M059J (cell line): Measurements from ENCODE around the gene ADAM15. TPM values are rescaled to one million over a fixed set of nuclear protein-coding genes. Genes with fewer than 3 reads are reported as not detected.

ENCODE experiments used
- DNase-seq: peaks from one replicate; pipeline ENCODE4 v3.0.0-alpha.2; 2012; ENCODE audit warnings: low read depth
- total RNA-seq: library from RNA; depleted of rRNA; stranded (reverse); fragments of >200 nt; shearing (Covaris generic); gene quantifications from 2 replicates; pipeline ENCODE4 v1.2.3, GENCODE V29; 2014

ADAM15 gene
- total RNA-seq, 1 experiment from 2014 or later: 90.0 TPM

DNA sequence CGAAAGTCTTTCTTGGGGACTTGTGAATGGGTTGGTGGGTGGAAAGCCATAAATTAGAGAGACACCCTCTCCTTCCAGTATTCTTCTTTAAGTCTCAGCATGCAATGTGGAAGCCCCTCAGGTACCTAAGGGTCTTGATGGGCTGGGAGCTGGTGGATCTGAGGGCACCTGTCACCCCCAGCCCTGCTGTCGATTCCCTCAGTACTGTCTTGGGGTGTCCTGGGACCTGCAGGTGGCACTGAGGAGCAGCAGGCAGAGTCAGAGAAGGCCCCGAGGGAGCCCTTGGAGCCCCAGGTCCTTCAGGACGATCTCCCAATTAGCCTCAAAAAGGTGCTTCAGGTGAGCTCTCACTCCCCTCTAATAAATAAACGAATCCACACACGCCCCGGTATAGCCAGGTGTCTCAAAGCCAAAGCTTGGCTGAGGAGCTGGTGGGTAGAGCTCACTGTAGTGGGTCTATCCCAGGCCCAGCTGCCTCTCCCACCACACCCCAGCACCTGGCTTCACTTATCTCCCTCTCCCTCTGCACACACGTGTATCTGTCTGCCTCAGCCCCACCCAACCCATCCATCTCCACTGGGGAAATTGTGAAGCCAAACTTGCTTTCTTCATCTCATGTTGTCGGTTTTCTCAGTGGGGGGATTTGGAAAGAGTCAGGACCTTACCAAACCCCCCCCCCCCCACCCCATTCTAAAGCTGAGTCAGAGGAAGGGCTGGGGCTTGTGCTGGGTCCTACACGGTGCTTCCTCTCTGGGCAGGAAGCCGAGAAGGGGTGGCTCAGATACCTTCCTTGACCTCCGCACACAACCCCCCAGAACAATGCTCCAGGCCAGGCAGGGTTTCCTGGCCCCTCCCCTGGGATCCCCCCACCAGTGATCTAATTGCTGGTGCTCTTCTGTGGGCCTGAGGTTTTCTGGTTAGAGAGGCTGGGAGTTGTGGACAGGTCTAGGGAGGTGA lies 1.6 kb downstream of the ADAM15 start:
- peak; percentile 28 for DNase-seq

DNA sequence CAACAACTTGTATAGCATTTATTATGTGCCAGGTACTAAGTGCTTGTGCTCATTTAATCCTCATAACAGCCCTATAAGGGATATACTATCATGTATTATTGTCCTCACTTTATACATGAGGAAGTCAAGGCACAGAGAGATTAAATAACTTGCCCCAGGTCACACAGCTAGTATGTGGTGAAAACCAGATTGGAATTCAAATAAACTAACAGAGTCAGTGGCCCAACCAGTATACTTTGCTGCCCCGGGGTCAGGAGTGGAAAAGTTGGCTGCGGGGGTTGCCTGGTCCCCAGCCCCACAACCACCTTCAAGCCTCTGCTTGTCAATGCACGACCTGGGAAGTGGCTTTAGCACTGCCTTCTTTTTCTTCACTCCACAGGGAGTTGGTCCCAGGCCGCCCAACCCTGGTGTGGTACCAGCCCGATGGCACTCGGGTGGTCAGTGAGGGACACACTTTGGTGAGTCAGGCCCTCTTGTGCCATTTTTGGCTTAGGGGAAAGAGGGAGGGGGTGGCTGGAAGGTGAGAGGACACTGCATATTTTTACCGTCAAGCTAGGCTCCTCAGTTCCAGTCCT lies 2.5 kb downstream of the ADAM15 start:
- DNase-seq: no peak

- no peak for DNase-seq
Observed at GRCh38 chr1:155057104-155057503, 6.0 kb downstream of the ADAM15 start.

DNA sequence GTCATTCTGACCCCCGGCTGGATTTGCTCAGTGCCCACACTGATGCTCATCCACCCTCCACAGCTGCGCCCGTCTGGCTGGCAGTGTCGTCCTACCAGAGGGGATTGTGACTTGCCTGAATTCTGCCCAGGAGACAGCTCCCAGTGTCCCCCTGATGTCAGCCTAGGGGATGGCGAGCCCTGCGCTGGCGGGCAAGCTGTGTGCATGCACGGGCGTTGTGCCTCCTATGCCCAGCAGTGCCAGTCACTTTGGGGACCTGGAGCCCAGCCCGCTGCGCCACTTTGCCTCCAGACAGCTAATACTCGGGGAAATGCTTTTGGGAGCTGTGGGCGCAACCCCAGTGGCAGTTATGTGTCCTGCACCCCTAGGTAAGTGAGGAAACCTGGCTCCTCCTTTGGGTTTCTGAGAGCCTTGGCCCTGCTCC lies 6.7 kb downstream of the ADAM15 start:
- DNase-seq: no peak

GRCh38 chr1:155060736-155061135 lies 9.6 kb downstream of the ADAM15 start:
- no peak for DNase-seq

DNA sequence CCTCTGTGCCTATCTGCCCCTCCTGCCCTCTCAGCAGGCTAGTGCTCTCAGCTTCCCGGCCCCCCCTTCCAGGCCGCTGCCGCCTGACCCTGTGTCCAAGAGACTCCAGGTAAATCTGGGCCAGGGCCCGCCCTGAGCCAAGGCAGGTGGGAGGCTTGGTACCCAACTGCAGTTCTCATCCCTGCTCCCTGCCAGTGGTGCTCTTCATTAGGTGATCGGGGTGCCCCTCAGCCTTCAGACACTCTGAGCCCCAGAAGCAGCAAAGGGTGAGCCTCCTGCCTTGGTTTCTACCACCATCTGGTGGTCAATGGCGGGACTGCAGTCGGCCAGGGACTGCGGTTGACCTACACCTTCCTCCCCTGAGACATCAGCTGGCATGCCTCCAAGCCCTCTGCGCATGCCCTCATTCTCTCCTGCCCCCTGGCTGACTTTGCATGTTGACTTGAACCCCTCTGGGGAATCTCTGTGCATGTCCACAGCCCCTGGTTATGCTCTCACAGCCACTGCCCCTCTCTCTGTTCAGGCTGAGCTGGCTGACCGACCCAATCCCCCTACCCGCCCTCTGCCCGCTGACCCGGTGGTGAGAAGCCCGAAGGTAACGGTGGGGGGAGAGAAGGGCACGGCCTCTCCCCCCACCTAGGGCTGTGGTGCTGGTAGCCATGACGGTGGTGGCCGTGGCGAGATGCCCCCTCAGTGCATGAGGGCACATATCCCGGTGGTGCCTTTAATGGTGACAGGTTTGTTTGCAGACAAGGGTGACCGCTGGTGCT lies 10.4 kb downstream of the ADAM15 start:
- DNase-seq: peak; percentile 86

DNA sequence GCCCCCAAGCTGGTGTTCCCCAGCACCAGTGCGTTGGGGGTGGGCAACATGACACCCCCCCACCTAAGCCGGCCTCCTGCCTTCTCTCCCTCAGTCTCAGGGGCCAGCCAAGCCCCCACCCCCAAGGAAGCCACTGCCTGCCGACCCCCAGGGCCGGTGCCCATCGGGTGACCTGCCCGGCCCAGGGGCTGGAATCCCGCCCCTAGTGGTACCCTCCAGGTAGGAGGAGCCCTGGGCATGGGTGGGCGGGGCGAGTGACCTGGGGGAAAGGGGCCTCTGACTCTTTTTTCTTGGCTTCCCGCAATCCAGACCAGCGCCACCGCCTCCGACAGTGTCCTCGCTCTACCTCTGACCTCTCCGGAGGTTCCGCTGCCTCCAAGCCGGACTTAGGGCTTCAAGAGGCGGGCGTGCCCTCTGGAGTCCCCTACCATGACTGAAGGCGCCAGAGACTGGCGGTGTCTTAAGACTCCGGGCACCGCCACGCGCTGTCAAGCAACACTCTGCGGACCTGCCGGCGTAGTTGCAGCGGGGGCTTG lies 11.1 kb downstream of the ADAM15 start:
- no peak for DNase-seq

- peak; percentile 22 for DNase-seq
Observed at GRCh38 chr1:155062702-155063411, 11.7 kb downstream of the ADAM15 start.

DNA sequence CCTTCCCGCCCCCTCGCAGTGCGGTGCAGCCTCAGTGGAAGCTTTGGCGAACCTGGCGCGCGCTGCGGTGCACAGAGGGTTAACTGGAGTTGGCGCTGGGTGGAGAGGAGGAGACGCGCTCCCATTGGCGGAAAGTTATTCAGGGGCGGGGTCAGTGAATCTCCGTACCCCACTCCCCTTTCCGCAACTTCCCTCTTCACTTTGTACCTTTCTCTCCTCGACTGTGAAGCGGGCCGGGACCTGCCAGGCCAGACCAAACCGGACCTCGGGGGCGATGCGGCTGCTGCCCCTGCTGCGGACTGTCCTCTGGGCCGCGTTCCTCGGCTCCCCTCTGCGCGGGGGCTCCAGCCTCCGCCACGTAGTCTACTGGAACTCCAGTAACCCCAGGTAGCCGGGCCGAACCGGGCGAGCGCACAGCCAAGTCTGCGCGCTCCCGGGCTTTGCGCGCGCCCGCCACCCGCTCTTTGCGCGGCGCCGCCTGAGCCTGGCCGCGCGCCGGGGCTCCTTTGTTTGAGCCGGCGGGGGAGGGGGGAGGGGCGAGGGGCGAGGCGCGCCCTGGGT lies 12.5 kb downstream of the ADAM15 start, which contains the start of gene EFNA4:
TSS of gene EFNA4 (plus strand) at position 191 of the 561 bp plus-strand sequence. CDS start at position 275, 84 bp downstream.
- DNase-seq: peak; percentile 87

DNA sequence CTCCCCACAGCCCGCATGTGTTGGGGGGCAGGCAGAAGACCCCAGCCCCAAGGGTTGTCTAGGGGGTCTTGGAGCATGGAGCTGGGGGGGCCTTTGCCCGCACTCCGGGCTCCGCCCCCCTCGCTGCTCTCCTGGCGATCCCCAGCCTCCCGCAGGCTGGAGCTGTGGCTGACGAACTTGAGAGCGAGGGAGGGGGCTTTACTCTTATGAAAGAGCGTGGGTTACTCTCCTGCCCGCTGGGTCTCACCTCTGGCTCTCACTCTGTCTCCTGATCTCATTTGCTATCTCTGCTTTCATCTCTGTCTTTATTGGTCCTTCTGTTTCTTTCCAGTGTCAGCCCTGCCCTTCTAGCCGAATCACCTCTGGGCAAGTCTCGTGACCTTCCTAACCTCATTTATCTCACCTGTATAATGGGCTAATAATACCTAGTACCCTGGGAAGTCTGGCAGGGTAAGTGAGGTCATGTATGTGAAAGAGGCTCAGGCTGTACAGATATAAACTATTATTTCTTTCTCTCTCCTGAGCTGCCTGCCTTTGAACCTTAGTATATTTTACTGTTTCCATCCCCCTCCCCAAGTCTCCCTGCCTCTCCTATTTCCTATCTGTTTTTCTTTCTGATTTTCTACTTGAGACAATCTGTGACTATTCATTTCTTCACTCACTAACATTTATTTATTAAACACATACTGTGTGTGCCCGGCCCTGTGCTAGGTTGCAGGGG lies 13.2 kb downstream of the ADAM15 start:
- peak; percentile 49 for DNase-seq

DNA sequence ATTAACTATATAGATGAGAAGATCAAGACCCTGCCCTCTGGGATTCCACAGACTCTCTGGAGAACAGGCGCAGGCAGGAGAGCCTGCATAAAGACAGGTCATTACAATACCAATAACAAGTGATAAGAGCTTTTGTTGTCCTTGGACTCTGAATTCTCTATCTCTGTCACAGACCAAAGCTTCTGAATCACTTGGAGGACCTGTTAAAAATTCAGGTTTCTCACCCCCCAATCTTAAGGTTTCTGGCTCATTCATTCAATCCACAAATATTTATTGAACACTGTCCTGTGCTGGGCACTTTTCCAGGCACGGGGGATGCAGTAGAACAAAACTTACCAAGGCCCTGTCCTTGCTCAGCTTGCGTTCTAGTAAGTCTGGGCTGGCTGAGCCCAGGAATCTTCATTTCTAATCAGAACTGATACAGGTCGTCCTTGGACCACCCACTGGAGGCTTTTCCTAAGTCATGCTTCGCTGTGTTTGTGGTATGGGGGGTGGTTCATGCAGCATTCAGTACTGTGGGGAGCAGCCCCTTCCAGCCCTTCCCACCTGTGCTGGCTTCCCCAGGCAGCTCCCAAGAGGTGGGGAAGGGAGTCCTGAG lies 13.8 kb downstream of the ADAM15 start:
- no peak for DNase-seq

- DNase-seq: no peak
Observed at GRCh38 chr1:155066777-155067176, 15.7 kb downstream of the ADAM15 start.

- no peak for DNase-seq
Observed at GRCh38 chr1:155068599-155068998, 17.5 kb downstream of the ADAM15 start.

- no peak for DNase-seq
Observed at GRCh38 chr1:155069551-155070157, 18.5 kb downstream of the ADAM15 start.

GRCh38 chr1:155070158-155070621 lies 19.1 kb downstream of the ADAM15 start:
- DNase-seq: no peak

GRCh38 chr1:155070721-155071569 lies 19.8 kb downstream of the ADAM15 start:
- DNase-seq: peak; percentile 42

DNA sequence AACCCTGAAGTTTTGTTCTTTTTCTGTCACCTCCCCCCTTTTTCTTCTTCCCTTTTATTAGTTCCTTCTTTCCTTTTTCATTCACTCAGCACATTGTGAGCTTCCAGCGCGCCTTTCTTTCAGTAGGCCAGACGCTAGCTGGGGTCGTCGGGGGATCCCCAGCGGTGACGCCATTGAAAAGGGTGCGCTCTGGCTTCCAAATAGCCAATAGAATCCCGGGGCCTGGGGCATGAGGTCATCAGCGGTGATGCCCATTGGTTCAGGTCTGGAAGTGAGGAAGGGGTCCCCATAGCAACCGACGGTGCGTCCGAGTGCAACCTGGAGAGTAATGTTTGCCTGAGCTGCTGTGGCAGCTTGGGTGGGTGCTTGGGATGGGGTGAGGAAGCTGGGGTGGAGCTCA lies 20.6 kb downstream of the ADAM15 start:
- no peak for DNase-seq

DNA sequence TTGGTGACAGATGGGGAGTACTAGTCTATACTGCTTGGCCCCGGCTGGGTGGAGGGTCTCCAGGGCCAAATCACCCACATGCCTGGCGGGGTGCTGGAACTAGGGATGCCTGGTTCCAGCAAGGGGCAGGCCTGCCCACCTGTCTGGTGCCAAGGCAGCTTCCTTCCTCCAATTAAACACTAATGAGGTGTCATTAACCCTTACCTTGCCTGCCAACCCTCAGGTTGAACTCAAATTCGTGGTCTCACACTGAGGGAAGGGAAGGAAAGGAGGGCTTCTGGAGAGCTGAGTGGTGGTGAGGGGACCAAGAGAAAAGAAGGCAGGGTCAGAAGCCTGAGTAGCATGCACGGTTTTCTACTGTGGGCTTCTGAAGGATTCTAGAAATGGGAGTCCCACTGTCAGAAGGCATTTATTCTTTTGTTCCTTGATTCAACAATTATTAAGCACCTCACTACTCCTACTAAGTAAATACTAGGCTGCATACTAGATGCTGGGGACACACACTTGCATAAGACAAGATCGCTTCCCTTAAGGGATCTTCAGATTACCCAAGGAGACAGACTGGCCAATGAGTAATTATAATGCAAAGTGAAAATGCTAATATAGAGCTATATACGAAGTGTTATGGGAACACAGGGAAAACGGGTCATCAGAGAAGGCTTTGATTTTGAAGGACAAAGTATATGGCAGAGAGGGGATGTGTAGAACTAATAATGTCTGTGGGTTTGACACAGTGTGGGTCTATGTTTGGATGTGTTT lies 21.6 kb downstream of the ADAM15 start:
- DNase-seq: no peak
